Activated CD4-positive, CD25-positive, alpha-beta regulatory T cell treated with anti-CD3 and anti-CD28 coated beads, Interleukin-2, amount 50 U/mL, for 72 hours (primary cell): ENCODE measurements around the gene CACNA1B.
"Not testable (repeated sequence)": the region's sequence is repeated elsewhere in the genome, so short reads cannot be mapped to it uniquely, and the experiment has no call there.

ENCODE experiments used
- DNase-seq: peaks from one replicate; pipeline ENCODE4 v3.0.0; 2021

CACNA1B gene

GRCh38 chr9:137890768-137891587 lies 13.4 kb downstream of the CACNA1B start:
- DNase-seq = not testable (repeated sequence)

GRCh38 chr9:137891588-137892423 lies 14.2 kb downstream of the CACNA1B start:
- no peak for DNase-seq

GRCh38 chr9:137892424-137893191 lies 15.0 kb downstream of the CACNA1B start:
- no peak for DNase-seq

- DNase-seq = no peak
These were observed 16.1 kb downstream of the CACNA1B start for GRCh38 chr9:137893670-137894069.

GRCh38 chr9:137899551-137900360 lies 22.2 kb downstream of the CACNA1B start:
- no peak for DNase-seq

- DNase-seq = no peak
These were observed 23.2 kb downstream of the CACNA1B start for GRCh38 chr9:137900584-137901310.

GRCh38 chr9:137902646-137903045 lies 25.1 kb downstream of the CACNA1B start:
- DNase-seq = no peak

- DNase-seq = no peak
These were observed 28.2 kb downstream of the CACNA1B start for GRCh38 chr9:137905740-137906139.

GRCh38 chr9:137907776-137908175 lies 30.2 kb downstream of the CACNA1B start:
- no peak for DNase-seq

- DNase-seq = no peak
These were observed 35.1 kb downstream of the CACNA1B start for GRCh38 chr9:137912671-137913070.

- DNase-seq = no peak
These were observed 35.5 kb downstream of the CACNA1B start for GRCh38 chr9:137913132-137913531.

GRCh38 chr9:137913771-137914767 lies 36.5 kb downstream of the CACNA1B start:
- no peak for DNase-seq

- DNase-seq = no peak
These were observed 39.0 kb downstream of the CACNA1B start for GRCh38 chr9:137916540-137916939.

- DNase-seq = no peak
These were observed 39.5 kb downstream of the CACNA1B start for GRCh38 chr9:137917116-137917515.

GRCh38 chr9:137917795-137918194 lies 40.2 kb downstream of the CACNA1B start:
- no peak for DNase-seq

GRCh38 chr9:137918331-137919094 lies 40.9 kb downstream of the CACNA1B start:
- DNase-seq = no peak

- DNase-seq = no peak
These were observed 41.5 kb downstream of the CACNA1B start for GRCh38 chr9:137919095-137919465.

- no peak for DNase-seq
These were observed 42.1 kb downstream of the CACNA1B start for GRCh38 chr9:137919649-137920141.

GRCh38 chr9:137920753-137921152 lies 43.2 kb downstream of the CACNA1B start:
- DNase-seq = no peak
